Measurements from ENCODE around the gene TMEM170A. TPM values are rescaled to one million over a fixed set of nuclear protein-coding genes. Genes with fewer than 3 reads are reported as not detected.

Gene TMEM170A
- total RNA-seq, 2 donors from 2014 or later = 72.7 to 74.8 TPM

GRCh38 chr16:75452464-75453190, 11.9 kb downstream of the TMEM170A start:
- Mint-ChIP-seq H3K9me3 (no peaks in the 10 kb centered on the region), H3K4me1 (peaks cover 47% of the 10 kb centered on the region), H3K27ac (peak overlapping the region; percentile 49), H3K27me3 (ENCODE audit: insufficient read depth) (no peaks in the 10 kb centered on the region), H3K4me3 (no peak overlapping the region), H3K36me3 (ENCODE audit: low read depth) (peaks cover 40% of the 10 kb centered on the region)
- 84 to 96% methylated on average over 10 to 12 of the region's 12 CpGs for WGBS, 2 experiments (ENCODE audit: insufficient coverage in 1 of 2, insufficient read length in 1 of 2)
- Histone ChIP-seq H3K4me1 (ENCODE audit: control insufficient read depth, insufficient read depth, low read length) (peaks cover 20% of the 10 kb centered on the region), H3K27me3 (ENCODE audit: control insufficient read depth, insufficient read depth, low read length, poor library complexity, severe bottlenecking) (no peaks in the 10 kb centered on the region), H3K9me3 (ENCODE audit: control insufficient read depth, low read length) (no peaks in the 10 kb centered on the region), H3K27ac (ENCODE audit: low read depth, low read length) (no peak overlapping the region), H3K36me3 (ENCODE audit: control insufficient read depth, insufficient read depth, low read length) (peaks cover 31% of the 10 kb centered on the region), H3K9ac (ENCODE audit: extremely low read depth, low read length, poor library complexity, severe bottlenecking) (no peak overlapping the region), H3K4me3 (ENCODE audit: low read length) (no peak overlapping the region)
- DNase-seq = no peak
- no peak for TF ChIP-seq CTCF (conservative IDR thresholded peaks at IDR 0.05)

DNA sequence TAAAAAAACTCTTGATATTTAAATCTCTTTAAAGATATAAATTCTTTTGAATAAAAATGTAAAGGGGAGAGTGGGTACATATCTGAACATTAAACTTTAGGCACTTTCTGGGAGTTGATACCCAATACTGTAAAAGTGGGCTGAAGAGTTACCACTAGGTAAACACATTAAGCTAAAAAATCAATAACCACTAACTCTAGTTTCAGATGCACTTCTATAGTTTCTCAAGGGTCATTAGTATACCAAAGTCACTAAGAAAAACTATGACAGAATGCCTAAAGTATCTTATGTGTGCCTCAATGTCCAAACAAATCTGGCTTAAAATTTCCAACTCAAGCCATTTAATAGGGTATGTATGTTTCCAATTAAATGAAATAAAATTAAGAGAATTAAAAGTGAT, 18.1 kb downstream of the TMEM170A start:
- no peak for TF ChIP-seq CTCF (conservative IDR thresholded peaks at IDR 0.05)
- Mint-ChIP-seq H3K36me3 (ENCODE audit: low read depth) (peaks cover 51% of the 10 kb centered on the region), H3K4me1 (peaks cover 3% of the 10 kb centered on the region), H3K4me3 (no peak overlapping the region), H3K9me3 (no peaks in the 10 kb centered on the region), H3K27me3 (ENCODE audit: insufficient read depth) (no peaks in the 10 kb centered on the region), H3K27ac (no peak overlapping the region)
- peaks cover 58% of the 10 kb centered on the region for H3K36me3 ChIP-seq (ENCODE audit: control insufficient read depth, insufficient read depth, low read length)
- no peak for DNase-seq
- H3K9ac ChIP-seq (ENCODE audit: extremely low read depth, low read length, poor library complexity, severe bottlenecking) = no peak overlapping the region
- no peaks in the 10 kb centered on the region for H3K27me3 ChIP-seq (ENCODE audit: control insufficient read depth, insufficient read depth, low read length, poor library complexity, severe bottlenecking)
- peaks cover 3% of the 10 kb centered on the region for H3K4me1 ChIP-seq (ENCODE audit: control insufficient read depth, insufficient read depth, low read length)
- H3K27ac ChIP-seq (ENCODE audit: low read depth, low read length) = no peak overlapping the region
- H3K9me3 ChIP-seq (ENCODE audit: control insufficient read depth, low read length) = no peaks in the 10 kb centered on the region
- no peak overlapping the region for H3K4me3 ChIP-seq (ENCODE audit: low read length)

DNA sequence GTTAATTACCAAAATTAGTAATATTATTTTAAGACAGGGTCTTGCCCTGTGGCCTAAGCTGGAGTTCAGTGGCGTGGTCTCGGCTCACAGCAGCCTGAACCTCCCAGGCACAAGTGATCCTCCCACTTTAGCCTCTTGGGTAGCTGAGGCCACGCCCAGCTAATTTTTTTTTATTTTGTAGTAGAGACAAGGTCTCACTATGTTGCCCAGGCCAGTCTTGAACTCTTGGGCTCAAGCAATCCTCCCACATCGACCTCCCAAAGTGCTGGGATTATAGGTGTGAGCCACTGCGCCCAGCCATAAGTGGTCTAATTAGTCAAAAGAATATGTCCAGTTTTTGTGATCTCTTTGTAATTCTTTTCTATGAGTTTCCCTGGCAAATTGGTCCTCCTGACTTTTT, 19.2 kb downstream of the TMEM170A start:
- Histone ChIP-seq H3K9ac (ENCODE audit: extremely low read depth, low read length, poor library complexity, severe bottlenecking) (no peak overlapping the region), H3K27me3 (ENCODE audit: control insufficient read depth, insufficient read depth, low read length, poor library complexity, severe bottlenecking) (no peaks in the 10 kb centered on the region), H3K27ac (ENCODE audit: low read depth, low read length) (no peak overlapping the region), H3K9me3 (ENCODE audit: control insufficient read depth, low read length) (no peaks in the 10 kb centered on the region), H3K4me3 (ENCODE audit: low read length) (no peak overlapping the region), H3K4me1 (ENCODE audit: control insufficient read depth, insufficient read depth, low read length) (peaks cover 3% of the 10 kb centered on the region), H3K36me3 (ENCODE audit: control insufficient read depth, insufficient read depth, low read length) (peaks cover 49% of the 10 kb centered on the region)
- TF ChIP-seq CTCF (conservative IDR thresholded peaks at IDR 0.05) = no peak
- peaks cover 42% of the 10 kb centered on the region for H3K36me3 Mint-ChIP-seq (ENCODE audit: low read depth)
- H3K9me3 Mint-ChIP-seq = no peaks in the 10 kb centered on the region
- H3K27me3 Mint-ChIP-seq (ENCODE audit: insufficient read depth) = no peaks in the 10 kb centered on the region
- no peak for DNase-seq
- 76 to 93% methylated on average over 3 to 5 of the region's 5 CpGs for WGBS, 2 experiments (ENCODE audit: insufficient coverage in 1 of 2, insufficient read length in 1 of 2)
- H3K27ac Mint-ChIP-seq = no peak overlapping the region
- H3K4me3 Mint-ChIP-seq = no peak overlapping the region
- peaks cover 3% of the 10 kb centered on the region for H3K4me1 Mint-ChIP-seq

Measured in endodermal cell (in vitro differentiated cells).